Activated CD4-positive, alpha-beta T cell treated with anti-CD3 and anti-CD28 coated beads, Interleukin-2, amount 10 ng/mL, durations not matched to agents 7 days and 5 days (primary cell): ENCODE results near the gene OR5D16. TPM values are rescaled to one million over a fixed set of nuclear protein-coding genes. Genes with fewer than 3 reads are reported as not detected.
"Not testable (repeated sequence)": the region's sequence is repeated elsewhere in the genome, so short reads cannot be mapped to it uniquely, and the experiment has no call there.

Source experiments
- CTCF ChIA-PET: fragments of 350-600 bp; sonication (Branson Sonifier 250); formaldehyde crosslinking; loops from one replicate; lab custom pipeline; 2021; ENCODE audit warnings: antibody characterized with exemption; lab: Charles Lee
- POLR2A ChIA-PET: fragments of 350-600 bp; sonication (Branson Sonifier 250); formaldehyde crosslinking; loops from one replicate; lab custom pipeline; 2021; ENCODE audit warnings: antibody characterized with exemption; lab: Charles Lee
- DNase-seq: peaks from one replicate; pipeline ENCODE4 v3.0.0-alpha.2; 2020
- H3K27ac Mint-ChIP-seq: one replicate; pipeline ENCODE4 v1.8.0; 2021; ENCODE audit warnings: mild to moderate bottlenecking, moderate library complexity, mixed read lengths
- H3K27me3 Mint-ChIP-seq: one replicate; pipeline ENCODE4 v1.8.0; 2021; ENCODE audit warnings: mixed read lengths
- H3K36me3 Mint-ChIP-seq: one replicate; pipeline ENCODE4 v1.8.0; 2021; ENCODE audit warnings: low read depth, mixed read lengths
- H3K4me1 Mint-ChIP-seq: one replicate; pipeline ENCODE4 v1.8.0; 2021; ENCODE audit warnings: mixed read lengths
- H3K4me3 Mint-ChIP-seq: one replicate; pipeline ENCODE4 v1.8.0; 2021; ENCODE audit warnings: mild to moderate bottlenecking, moderate library complexity, mixed read lengths
- H3K9me3 Mint-ChIP-seq: one replicate; pipeline ENCODE4 v1.8.0; 2021; ENCODE audit warnings: mixed read lengths
- total RNA-seq, 2 experiments: library from RNA; stranded (reverse); gene quantifications; one replicate each; pipeline ENCODE4 v1.2.3, GENCODE V29; 2021

The OR5D16 gene
- not detected for total RNA-seq

- POLR2A ChIA-PET: no interaction called here
- H3K27ac Mint-ChIP-seq: no peak within 1 kb of the TSS
- no peaks in the 10 kb centered on the region for H3K27me3 Mint-ChIP-seq
- H3K4me3 Mint-ChIP-seq: no peak within 1 kb of the TSS
- no peaks in the 10 kb centered on the region for H3K4me1 Mint-ChIP-seq
- no peaks in the 10 kb centered on the region for H3K36me3 Mint-ChIP-seq
- CTCF ChIA-PET: no interaction called here
- peaks cover 18% of the 10 kb centered on the region for H3K9me3 Mint-ChIP-seq
- DNase-seq: no peak
Measured at GRCh38 chr11:55838452-55838851, at the start of gene OR5D16. OR5D16 (plus strand) TSS chr11:55838752; CDS start chr11:55838752, 0 bp downstream.

GRCh38 chr11:55791606-55792005 lies 46.9 kb upstream of the OR5D16 start:
- POLR2A ChIA-PET: no interaction called here
- no peak overlapping the region for H3K4me3 Mint-ChIP-seq
- no peaks in the 10 kb centered on the region for H3K4me1 Mint-ChIP-seq
- CTCF ChIA-PET: no interaction called here
- no peak overlapping the region for H3K27ac Mint-ChIP-seq
- H3K36me3 Mint-ChIP-seq: no peaks in the 10 kb centered on the region
- no peak for DNase-seq
- H3K9me3 Mint-ChIP-seq: peaks cover 17% of the 10 kb centered on the region
- no peaks in the 10 kb centered on the region for H3K27me3 Mint-ChIP-seq

GRCh38 chr11:55793321-55793720 lies 45.2 kb upstream of the OR5D16 start:
- DNase-seq: no peak
- Mint-ChIP-seq H3K36me3 (no peaks in the 10 kb centered on the region), H3K4me1 (no peaks in the 10 kb centered on the region), H3K27ac (no peak overlapping the region), H3K9me3 (peaks cover 11% of the 10 kb centered on the region), H3K27me3 (no peaks in the 10 kb centered on the region), H3K4me3 (no peak overlapping the region)
- CTCF ChIA-PET: no interaction called here
- POLR2A ChIA-PET: no interaction called here

GRCh38 chr11:55795256-55795655 lies 43.3 kb upstream of the OR5D16 start, which contains the start of gene OR5D14:
OR5D14 (plus strand) TSS chr11:55795556; CDS start chr11:55795556, 0 bp downstream.
- DNase-seq: no peak
- CTCF ChIA-PET: no interaction called here
- POLR2A ChIA-PET: no interaction called here
- Mint-ChIP-seq H3K4me3 (no peak within 1 kb of the TSS), H3K36me3 (no peaks in the 10 kb centered on the region), H3K27me3 (no peaks in the 10 kb centered on the region), H3K9me3 (peaks cover 17% of the 10 kb centered on the region), H3K27ac (no peak within 1 kb of the TSS), H3K4me1 (no peaks in the 10 kb centered on the region)

DNA sequence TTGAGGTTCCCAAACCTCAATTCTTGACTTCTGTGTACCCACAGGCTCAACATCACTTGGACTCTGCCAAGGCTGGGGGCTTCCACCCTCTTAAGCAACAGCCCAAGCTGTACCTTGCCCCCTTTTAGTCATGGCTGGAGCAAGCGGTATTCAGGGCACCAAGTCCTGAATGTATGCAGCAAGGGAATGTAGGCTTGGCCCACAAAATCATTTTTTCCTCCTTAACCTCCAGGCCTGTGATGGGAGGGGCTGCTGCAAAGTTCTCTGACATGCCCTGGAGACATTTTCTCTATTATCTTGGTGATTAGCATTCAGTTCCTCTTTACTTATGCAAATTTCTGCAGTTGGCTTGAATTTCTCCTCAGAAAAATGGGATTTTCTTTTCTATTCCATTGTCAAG lies 32.3 kb upstream of the OR5D16 start:
- Mint-ChIP-seq H3K27me3 (no peaks in the 10 kb centered on the region), H3K4me3 (no peak overlapping the region), H3K4me1 (no peaks in the 10 kb centered on the region), H3K9me3 (peaks cover 20% of the 10 kb centered on the region), H3K36me3 (no peaks in the 10 kb centered on the region), H3K27ac (no peak overlapping the region)
- CTCF ChIA-PET: no interaction called here
- DNase-seq: no peak
- POLR2A ChIA-PET: no interaction called here

DNA sequence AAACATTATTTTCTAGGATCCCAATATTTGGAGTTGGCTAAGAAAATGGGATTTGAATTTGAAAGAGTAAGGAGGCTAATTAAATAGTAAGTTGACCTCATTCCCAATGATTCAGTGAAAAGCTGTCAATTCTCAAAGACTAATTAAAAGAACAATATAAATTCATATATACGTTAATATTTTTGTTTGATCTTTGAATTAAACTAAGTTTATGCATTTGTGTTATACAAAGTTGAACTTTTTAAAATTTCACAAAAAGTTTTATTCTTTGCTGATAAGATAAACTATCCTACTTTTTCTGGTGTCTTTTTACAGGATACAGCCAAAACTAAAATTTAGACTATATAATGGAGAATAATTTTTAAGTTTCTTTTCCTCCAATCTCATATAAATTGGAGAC lies 27.5 kb upstream of the OR5D16 start, which contains the start of gene OR5L1:
Gene OR5L1, plus strand, starts transcription at position 301 of the 400 bp plus-strand sequence. CDS start 100 bp downstream, outside the sequence.
- no peaks in the 10 kb centered on the region for H3K4me1 Mint-ChIP-seq
- no peaks in the 10 kb centered on the region for H3K36me3 Mint-ChIP-seq
- POLR2A ChIA-PET: no interaction called here
- no peaks in the 10 kb centered on the region for H3K27me3 Mint-ChIP-seq
- H3K27ac Mint-ChIP-seq: no peak within 1 kb of the TSS
- CTCF ChIA-PET: no interaction called here
- no peak within 1 kb of the TSS for H3K4me3 Mint-ChIP-seq
- H3K9me3 Mint-ChIP-seq: peaks cover 20% of the 10 kb centered on the region
- DNase-seq: no peak

DNA sequence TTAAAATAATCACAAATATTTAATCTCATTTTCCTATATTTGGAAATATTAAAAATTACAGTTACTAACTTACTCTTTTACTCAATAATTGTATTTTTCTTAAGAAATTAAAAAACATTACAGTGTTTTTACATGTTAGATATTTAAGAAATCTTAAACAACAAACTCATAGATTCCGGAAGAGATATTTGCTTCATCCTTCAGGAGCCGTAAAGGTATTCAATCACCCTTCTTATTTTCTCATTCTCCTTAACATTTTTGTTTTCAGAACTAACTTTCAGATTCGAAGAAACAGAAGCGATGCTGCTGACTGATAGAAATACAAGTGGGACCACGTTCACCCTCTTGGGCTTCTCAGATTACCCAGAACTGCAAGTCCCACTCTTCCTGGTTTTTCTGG lies 19.2 kb upstream of the OR5D16 start, which contains the start of gene OR5D18:
Gene OR5D18, plus strand, starts transcription at position 301 of the 400 bp plus-strand sequence. Its CDS starts 0 bp downstream, at position 301.
- H3K27ac Mint-ChIP-seq: no peak within 1 kb of the TSS
- H3K36me3 Mint-ChIP-seq: no peaks in the 10 kb centered on the region
- POLR2A ChIA-PET: no interaction called here
- CTCF ChIA-PET: no interaction called here
- no peaks in the 10 kb centered on the region for H3K27me3 Mint-ChIP-seq
- no peak within 1 kb of the TSS for H3K4me3 Mint-ChIP-seq
- H3K9me3 Mint-ChIP-seq: peaks cover 16% of the 10 kb centered on the region
- DNase-seq: no peak
- no peaks in the 10 kb centered on the region for H3K4me1 Mint-ChIP-seq

- CTCF ChIA-PET: no interaction called here
- no peaks in the 10 kb centered on the region for H3K36me3 Mint-ChIP-seq
- POLR2A ChIA-PET: no interaction called here
- no peaks in the 10 kb centered on the region for H3K4me1 Mint-ChIP-seq
- H3K27ac Mint-ChIP-seq: no peak within 1 kb of the TSS
- no peaks in the 10 kb centered on the region for H3K27me3 Mint-ChIP-seq
- H3K9me3 Mint-ChIP-seq: peaks cover 11% of the 10 kb centered on the region
- no peak for DNase-seq
- H3K4me3 Mint-ChIP-seq: no peak within 1 kb of the TSS
Measured at GRCh38 chr11:55826919-55827318, 11.6 kb upstream of the OR5D16 start, which contains the start of gene OR5L2. OR5L2 (plus strand) TSS chr11:55827219; CDS start chr11:55827219, 0 bp downstream.

DNA sequence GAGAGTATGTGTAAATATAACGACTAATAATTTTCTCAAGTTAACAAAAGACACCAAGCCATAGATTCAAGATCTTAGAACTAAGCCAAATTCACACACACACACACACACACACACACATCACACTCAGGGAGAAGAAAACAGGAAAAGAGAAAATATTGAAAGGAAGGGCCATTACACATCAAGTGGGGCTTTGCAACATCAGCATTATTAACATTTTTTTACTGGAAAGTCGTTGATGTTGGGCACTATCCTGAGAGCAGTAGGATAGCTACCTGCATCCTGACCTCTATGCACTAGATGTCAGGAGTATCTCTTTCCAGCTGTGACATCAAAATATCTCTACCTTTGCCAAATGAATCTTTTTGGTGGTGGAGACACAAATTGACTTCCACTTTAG lies 8.9 kb downstream of the OR5D16 start:
- Mint-ChIP-seq H3K4me1 (no peaks in the 10 kb centered on the region), H3K9me3 (peaks cover 4% of the 10 kb centered on the region), H3K4me3 (no peak overlapping the region), H3K27me3 (no peaks in the 10 kb centered on the region), H3K36me3 (no peaks in the 10 kb centered on the region), H3K27ac (no peak overlapping the region)
- ChIA-PET CTCF (no interaction called here), POLR2A (no interaction called here)
- DNase-seq: no peak

GRCh38 chr11:55849037-55849436 lies 10.5 kb downstream of the OR5D16 start:
- no peak overlapping the region for H3K27ac Mint-ChIP-seq
- H3K4me1 Mint-ChIP-seq: no peaks in the 10 kb centered on the region
- H3K9me3 Mint-ChIP-seq: peaks cover 11% of the 10 kb centered on the region
- H3K36me3 Mint-ChIP-seq: no peaks in the 10 kb centered on the region
- no peak for DNase-seq
- no peaks in the 10 kb centered on the region for H3K27me3 Mint-ChIP-seq
- H3K4me3 Mint-ChIP-seq: no peak overlapping the region
- CTCF ChIA-PET: no interaction called here
- POLR2A ChIA-PET: no interaction called here

- Mint-ChIP-seq H3K4me3 (no peak overlapping the region), H3K27ac (no peak overlapping the region), H3K36me3 (no peaks in the 10 kb centered on the region), H3K9me3 (peaks cover 13% of the 10 kb centered on the region), H3K27me3 (no peaks in the 10 kb centered on the region), H3K4me1 (no peaks in the 10 kb centered on the region)
- ChIA-PET CTCF (no interaction called here), POLR2A (no interaction called here)
- no peak for DNase-seq
Measured at GRCh38 chr11:55852141-55852540, 13.6 kb downstream of the OR5D16 start.

GRCh38 chr11:55854704-55855103 lies 16.2 kb downstream of the OR5D16 start:
- CTCF ChIA-PET: no interaction called here
- no peak overlapping the region for H3K4me3 Mint-ChIP-seq
- peaks cover 13% of the 10 kb centered on the region for H3K9me3 Mint-ChIP-seq
- H3K27me3 Mint-ChIP-seq: no peaks in the 10 kb centered on the region
- DNase-seq: no peak
- no peaks in the 10 kb centered on the region for H3K4me1 Mint-ChIP-seq
- POLR2A ChIA-PET: no interaction called here
- no peaks in the 10 kb centered on the region for H3K36me3 Mint-ChIP-seq
- H3K27ac Mint-ChIP-seq: no peak overlapping the region

DNA sequence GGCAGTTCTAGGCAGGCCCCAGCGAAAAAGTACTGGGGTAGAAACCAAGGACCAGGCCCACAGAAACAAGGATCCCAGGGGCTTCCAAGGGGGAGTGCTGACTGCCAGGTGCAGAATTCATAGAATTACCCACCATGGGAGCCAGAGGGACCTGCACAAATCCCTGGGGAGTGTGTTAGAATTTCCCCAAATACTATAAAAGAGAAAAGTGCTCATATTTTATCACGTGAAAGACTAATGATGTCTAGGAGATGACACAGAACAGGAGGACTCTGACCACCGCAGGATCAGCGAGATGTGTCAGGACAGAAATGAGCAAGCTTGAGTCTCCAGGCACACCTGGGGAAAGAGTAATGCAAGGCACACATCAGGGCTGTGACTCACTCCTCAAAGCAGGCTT lies 28.8 kb downstream of the OR5D16 start:
- H3K4me1 Mint-ChIP-seq, H3K27ac Mint-ChIP-seq, H3K9me3 Mint-ChIP-seq, H3K27me3 Mint-ChIP-seq, DNase-seq, H3K4me3 Mint-ChIP-seq, CTCF ChIA-PET, H3K36me3 Mint-ChIP-seq, POLR2A ChIA-PET: not testable (repeated sequence)

DNA sequence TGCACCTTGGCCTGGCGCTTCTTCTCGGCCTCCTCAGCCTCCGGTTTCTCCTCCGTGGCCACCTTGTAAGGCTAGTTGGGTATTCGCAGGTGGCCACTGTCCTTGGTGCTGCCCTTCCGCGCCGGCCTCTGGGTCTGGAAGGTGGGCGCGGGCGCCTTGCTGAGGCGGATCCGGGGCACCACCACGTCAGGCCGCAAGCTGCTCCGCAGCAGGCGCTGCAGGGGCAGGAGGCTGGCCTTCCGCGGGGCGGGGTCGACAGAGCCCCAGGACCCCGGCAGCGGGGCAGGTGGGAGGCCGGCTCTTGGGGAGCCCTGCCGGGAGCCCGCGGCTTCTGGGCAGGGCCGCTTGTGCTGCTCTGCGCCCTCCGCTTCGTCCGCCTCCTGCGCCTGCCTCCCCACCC lies 34.2 kb downstream of the OR5D16 start:
- H3K27me3 Mint-ChIP-seq, H3K4me1 Mint-ChIP-seq, H3K4me3 Mint-ChIP-seq, POLR2A ChIA-PET, DNase-seq, H3K9me3 Mint-ChIP-seq, H3K36me3 Mint-ChIP-seq, CTCF ChIA-PET, H3K27ac Mint-ChIP-seq: not testable (repeated sequence)
